SK-N-SH (cell line): ENCODE results near the gene SUCLG2. TPM values are rescaled to one million over a fixed set of nuclear protein-coding genes. Genes with fewer than 3 reads are reported as not detected.

Source experiments
- CTCF ChIA-PET: fragments of 300-600, 350-600 bp; formaldehyde crosslinking; extraction: SDS; loops from one replicate; lab custom pipeline; 2021; lab: Yijun Ruan, JAX
- POLR2A ChIA-PET: fragments of 350-600 bp; sonication (Branson Sonifier 250); formaldehyde crosslinking; extraction: SDS; loops from one replicate; lab custom pipeline; 2020; ENCODE audit warnings: antibody characterized with exemption, inconsistent platforms; lab: Yijun Ruan, JAX
- DNase-seq: peaks from one replicate; pipeline ENCODE4 v3.0.0; 2012
- H2AFZ ChIP-seq: fragments of 200-600 bp; sonication (generic); 2 replicates; pipeline ENCODE4 v1.8.1; 2016; ENCODE audit warnings: antibody characterized with exemption, mild to moderate bottlenecking, low read depth
- H3F3A ChIP-seq: fragments of 200-600 bp; sonication (generic); replicated peaks from 2 replicates; pipeline ENCODE3; 2016; ENCODE audit warnings: antibody characterized with exemption, mild to moderate bottlenecking; ENCODE audit not compliant: insufficient read depth
- H3K27ac ChIP-seq, 2 experiments: fragments of 200-500 bp in 1 of 2; fragments of 200-600 bp in 1 of 2; sonication (Bioruptor generic) in 1 of 2; sonication (generic), shearing (Covaris generic) in 1 of 2; 2 replicates each; pipeline versions ENCODE4 v1.5.1 to v1.6.1; 2014 to 2016; ENCODE audit warnings: low read depth in 2 of 2, inconsistent platforms in 1 of 2, low read length in 1 of 2, mild to moderate bottlenecking in 1 of 2, mixed read lengths in 1 of 2
- H3K27me3 ChIP-seq: fragments of 200-600 bp; sonication (generic), shearing (Covaris generic); 2 replicates; pipeline ENCODE4 v1.6.1; 2016; ENCODE audit warnings: mixed run types; ENCODE audit not compliant: insufficient read depth
- H3K36me3 ChIP-seq, 2 experiments: fragments of 200-500 bp in 1 of 2; fragments of 200-600 bp in 1 of 2; sonication (Bioruptor generic) in 1 of 2; sonication (generic) in 1 of 2; replicated peaks in 1 of 2; 2 replicates each; pipeline versions ENCODE3 to v1.5.1; 2014 to 2016; ENCODE audit warnings: low read length in 1 of 2, mild to moderate bottlenecking in 1 of 2; ENCODE audit not compliant: insufficient read depth in 2 of 2, control insufficient read depth in 1 of 2
- H3K4me1 ChIP-seq, 2 experiments: fragments of 200-500 bp in 1 of 2; fragments of 200-600 bp in 1 of 2; sonication (Bioruptor generic) in 1 of 2; sonication (generic), shearing (Covaris generic) in 1 of 2; 2 replicates each; pipeline versions ENCODE4 v1.5.1 to v1.6.1; 2014 to 2016; ENCODE audit warnings: low read depth in 1 of 2, low read length in 1 of 2, mixed run types in 1 of 2; ENCODE audit not compliant: insufficient read depth in 2 of 2, control insufficient read depth in 1 of 2
- H3K4me2 ChIP-seq: fragments of 200-600 bp; sonication (generic), shearing (Covaris generic); 2 replicates; pipeline ENCODE4 v1.6.1; 2017; ENCODE audit warnings: mixed run types
- H3K4me3 ChIP-seq, 2 experiments: fragments of 200-500 bp in 1 of 2; fragments of 200-600 bp in 1 of 2; sonication (Bioruptor generic) in 1 of 2; sonication (generic), shearing (Covaris generic) in 1 of 2; 2 replicates each; pipeline versions ENCODE4 v1.5.1 to v1.8.1; 2014 to 2016; ENCODE audit warnings: low read depth in 2 of 2, inconsistent platforms in 1 of 2, low read length in 1 of 2, mild to moderate bottlenecking in 1 of 2, mixed read lengths in 1 of 2, moderate library complexity in 1 of 2
- H3K79me2 ChIP-seq: fragments of 200-600 bp; sonication (generic); 2 replicates; pipeline ENCODE4 v1.8.1; 2017; ENCODE audit warnings: mild to moderate bottlenecking; ENCODE audit not compliant: insufficient read depth
- H3K9ac ChIP-seq: fragments of 200-600 bp; sonication (generic); 2 replicates; pipeline ENCODE4 v1.6.1; 2017; ENCODE audit warnings: mixed run types
- H3K9me2 ChIP-seq: fragments of 200-600 bp; sonication (generic); 2 replicates; pipeline ENCODE4 v1.6.1; 2017; ENCODE audit warnings: mixed run types
- H3K9me3 ChIP-seq: fragments of 200-600 bp; sonication (generic); 2 replicates; pipeline ENCODE4 v1.6.1; 2017; ENCODE audit warnings: mixed run types, mild to moderate bottlenecking, moderate library complexity
- H4K20me1 ChIP-seq: fragments of 200-600 bp; sonication (generic); 2 replicates; pipeline ENCODE4 v1.6.1; 2017; ENCODE audit warnings: mild to moderate bottlenecking, mixed run types; ENCODE audit not compliant: insufficient read depth
- CHD2 ChIP-seq: fragments of 150-350 bp; IDR thresholded peaks from 2 replicates; pipeline ENCODE4 v1.6.1; 2018; ENCODE audit warnings: low read length; ENCODE audit not compliant: partially characterized antibody
- EP300 ChIP-seq, 2 experiments: IDR thresholded peaks; 2 replicates each; pipeline versions ENCODE4 v1.4.0 to v1.6.1; 2012; ENCODE audit warnings: borderline replicate concordance in 1 of 2, low read depth in 1 of 2, low read length in 1 of 2
- FOXJ3 ChIP-seq: sonication (generic); formaldehyde crosslinking; IDR thresholded peaks from 2 replicates; pipeline ENCODE4 v1.5.1; 2020; ENCODE audit warnings: mild to moderate bottlenecking, missing genetic modification reagents
- GABPA ChIP-seq: IDR thresholded peaks from 2 replicates; pipeline ENCODE4 v1.4.0; 2012; ENCODE audit warnings: low read depth, mild to moderate bottlenecking
- IRF3 ChIP-seq: fragments of 150-350 bp; IDR thresholded peaks from 2 replicates; pipeline ENCODE4 v1.6.1; 2016; ENCODE audit warnings: mild to moderate bottlenecking, low read depth, low read length
- JUND ChIP-seq: IDR thresholded peaks from 2 replicates; pipeline ENCODE4 v1.4.0; 2012
- MAX ChIP-seq: IDR thresholded peaks from 2 replicates; pipeline ENCODE4 v1.4.0; 2012; ENCODE audit warnings: low read depth
- MEF2A ChIP-seq: IDR thresholded peaks from 2 replicates; pipeline ENCODE4 v1.4.0; 2012; ENCODE audit warnings: low read depth, borderline replicate concordance
- MXI1 ChIP-seq: IDR thresholded peaks from 2 replicates; pipeline ENCODE4 v1.6.1; 2012; ENCODE audit warnings: mild to moderate bottlenecking, low read depth, low read length, improper control_type of control experiment
- NFIC ChIP-seq: IDR thresholded peaks from 2 replicates; pipeline ENCODE4 v1.4.0; 2012; ENCODE audit warnings: borderline replicate concordance
- NRF1 ChIP-seq: IDR thresholded peaks from 2 replicates; pipeline ENCODE4 v1.6.1; 2012; ENCODE audit warnings: low read depth, mild to moderate bottlenecking, low read length
- RAD21 ChIP-seq: IDR thresholded peaks from 2 replicates; pipeline ENCODE4 v1.6.1; 2012; ENCODE audit warnings: mild to moderate bottlenecking, low read length
- RFX5 ChIP-seq: IDR thresholded peaks from 2 replicates; pipeline ENCODE4 v1.6.1; 2012; ENCODE audit warnings: mild to moderate bottlenecking, improper control_type of control experiment, low read length
- TCF12 ChIP-seq: IDR thresholded peaks from 2 replicates; pipeline ENCODE4 v1.4.0; 2012
- TEAD4 ChIP-seq: IDR thresholded peaks from 2 replicates; pipeline ENCODE4 v1.4.0; 2012; ENCODE audit warnings: mild to moderate bottlenecking, borderline replicate concordance; ENCODE audit not compliant: insufficient read depth
- USF2 ChIP-seq: fragments of 150-350 bp; IDR thresholded peaks from 2 replicates; pipeline ENCODE4 v1.6.1; 2017; ENCODE audit warnings: antibody characterized with exemption, low read length, low read depth, borderline replicate concordance
- ZBTB33 ChIP-seq: IDR thresholded peaks from 2 replicates; pipeline ENCODE4 v1.4.0; 2012; ENCODE audit warnings: low read depth, borderline replicate concordance
- WGBS: methylation state at CpG from one replicate; pipeline ENCODE4 v1.1.6; 2017; ENCODE audit warnings: low lambda C conversion rate; 5-methylcytosine and 5-hydroxymethylcytosine counted together
- polyA plus RNA-seq, 3 experiments: library from polyadenylated mRNA; depleted of rRNA; stranded (reverse); fragments of >200 nt; gene quantifications; 2 replicates each; pipeline ENCODE4 v1.2.3, GENCODE V29; 2012

Gene SUCLG2
- polyA plus RNA-seq, 1 of the 3 experiments (the other 2 are of a cell fraction), result 20.2 TPM

- no peak for DNase-seq
- Histone ChIP-seq H3K36me3 (peaks cover 0 to 15% of the 10 kb centered on the region in 2 experiments), H3K27ac (no peak overlapping the region), H3F3A (no peaks in the 10 kb centered on the region), H3K4me2 (no peak overlapping the region), H3K27me3 (no peaks in the 10 kb centered on the region), H3K9me2 (no peaks in the 10 kb centered on the region), H3K4me1 (no peaks in the 10 kb centered on the region; a peak in 1 of 4 replicates), H2AFZ (no peak overlapping the region), H3K9me3 (no peaks in the 10 kb centered on the region), H3K9ac (no peak overlapping the region), H3K79me2 (no peaks in the 10 kb centered on the region), H3K4me3 (no peak overlapping the region), H4K20me1 (no peaks in the 10 kb centered on the region)
- TF ChIP-seq JUND (no peak), FOXJ3 (CRISPR knock-in tag) (no peak), CHD2 (no peak), MXI1 (no peak)
- WGBS, result 93% methylated on average over 3 of the region's 3 CpGs
- CTCF ChIA-PET, result interaction anchor here (1.7 kb wide), 1 partner anchor 387 kb away, joined by 7 read pairs; no protein-coding TSS in a partner anchor
- POLR2A ChIA-PET, result no interaction called here
Observed at GRCh38 chr3:67402873-67403272, 251.5 kb downstream of the SUCLG2 start.

GRCh38 chr3:67401921-67402320, 252.5 kb downstream of the SUCLG2 start:
- no peak for TF ChIP-seq IRF3
- TF ChIP-seq, all 33 proteins: peak for 0
- H4K20me1 ChIP-seq, result no peaks in the 10 kb centered on the region
- no peaks in the 10 kb centered on the region for H3F3A ChIP-seq
- no peaks in the 10 kb centered on the region for H3K9me3 ChIP-seq
- H3K4me3 ChIP-seq, result no peak overlapping the region
- DNase-seq, result no peak
- H3K27ac ChIP-seq, result no peak overlapping the region
- H3K4me2 ChIP-seq, result no peak overlapping the region
- H2AFZ ChIP-seq, result no peak overlapping the region
- 100% methylated on average over 3 of the region's 3 CpGs for WGBS
- H3K27me3 ChIP-seq, result no peaks in the 10 kb centered on the region
- no peaks in the 10 kb centered on the region for H3K4me1 ChIP-seq
- CTCF ChIA-PET, result interaction anchor here (1.7 kb wide), 1 partner anchor 388 kb away, joined by 7 read pairs; no protein-coding TSS in a partner anchor
- no peaks in the 10 kb centered on the region for H3K9me2 ChIP-seq
- no peaks in the 10 kb centered on the region for H3K79me2 ChIP-seq
- no peak overlapping the region for H3K9ac ChIP-seq
- H3K36me3 ChIP-seq, result peaks cover 0 to 11% of the 10 kb centered on the region in 2 experiments
- POLR2A ChIA-PET, result no interaction called here

GRCh38 chr3:67400476-67400875, 253.9 kb downstream of the SUCLG2 start:
- Histone ChIP-seq H3F3A (no peaks in the 10 kb centered on the region), H3K9me3 (no peaks in the 10 kb centered on the region), H3K4me1 (no peaks in the 10 kb centered on the region), H3K36me3 (peaks cover 0 to 11% of the 10 kb centered on the region in 2 experiments), H4K20me1 (no peaks in the 10 kb centered on the region), H3K79me2 (no peaks in the 10 kb centered on the region), H3K9ac (no peak overlapping the region), H3K27me3 (no peaks in the 10 kb centered on the region), H2AFZ (no peak overlapping the region), H3K4me3 (no peak overlapping the region), H3K4me2 (no peak overlapping the region), H3K27ac (no peak overlapping the region), H3K9me2 (no peaks in the 10 kb centered on the region)
- no peak for DNase-seq
- ChIA-PET CTCF (no interaction called here), POLR2A (no interaction called here)
- 95% methylated on average over 6 of the region's 6 CpGs for WGBS
- TF ChIP-seq TCF12 (no peak), GABPA (no peak), RFX5 (no peak), EP300 (IDR thresholded peaks at IDR 0.05; ENCODE audit: borderline replicate concordance in 1 of 2, low read depth in 1 of 2, low read length in 1 of 2) (no peak), ZBTB33 (no peak), MEF2A (no peak), NFIC (no peak), RAD21 (no peak), NRF1 (no peak), MAX (no peak), CHD2 (no peak), FOXJ3 (CRISPR knock-in tag) (no peak), USF2 (no peak), TEAD4 (no peak)
